GM18909 (cell line): Measurements from ENCODE around the gene CDS1.
"Not testable (repeated sequence)": the region's sequence is repeated elsewhere in the genome, so short reads cannot be mapped to it uniquely, and the experiment has no call there.

ENCODE experiments used
- ATAC-seq: cut with Tn5 transposase; IDR thresholded peaks from one replicate; pipeline ENCODE4 v1.9.1; 2021; ENCODE audit warnings: mild to moderate bottlenecking; ENCODE audit not compliant: unreplicated experiment, poor library complexity

The CDS1 gene

DNA sequence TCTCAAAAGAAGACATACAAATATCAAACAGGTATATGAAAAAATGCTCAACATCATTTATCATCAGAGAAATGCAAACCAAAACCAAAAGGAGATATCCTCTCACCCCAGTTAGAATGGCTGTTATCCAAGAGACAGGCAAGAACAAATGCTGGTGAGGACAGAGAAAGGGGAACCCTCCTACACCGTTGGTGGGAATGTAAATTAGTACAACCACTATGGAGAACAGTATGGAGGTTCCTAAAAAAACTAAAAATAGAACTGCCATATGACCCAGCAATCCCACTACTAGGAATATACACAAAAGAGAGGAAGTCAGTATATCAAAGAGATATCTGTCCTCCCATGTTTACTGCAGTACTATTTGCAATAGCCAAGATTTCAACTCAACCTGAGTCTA, 83.5 kb downstream of the CDS1 start:
- no peak for ATAC-seq

- ATAC-seq: no peak
These were observed 86.3 kb downstream of the CDS1 start for GRCh38 chr4:84669201-84669600.

DNA sequence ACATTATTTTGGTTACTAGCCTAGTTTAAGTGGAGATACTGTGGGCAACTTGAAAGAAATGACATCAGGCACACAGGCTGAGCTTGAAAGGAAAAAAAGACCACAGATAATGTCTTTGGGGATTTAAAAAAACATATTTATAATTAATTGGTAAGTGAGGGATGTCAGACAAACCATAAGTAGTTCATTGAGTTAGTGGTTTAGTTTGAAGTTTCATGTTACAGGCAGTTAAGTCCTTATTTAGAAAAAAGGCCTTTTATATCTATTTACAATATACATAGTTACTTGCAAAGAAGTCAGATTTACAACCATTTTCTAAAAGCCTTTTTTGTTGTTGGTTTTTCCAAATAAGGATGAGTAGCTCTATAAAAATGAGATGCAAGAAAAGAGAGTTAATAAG, 89.2 kb downstream of the CDS1 start:
- ATAC-seq: no peak

GRCh38 chr4:84673475-84674240, 90.7 kb downstream of the CDS1 start:
- no peak for ATAC-seq

DNA sequence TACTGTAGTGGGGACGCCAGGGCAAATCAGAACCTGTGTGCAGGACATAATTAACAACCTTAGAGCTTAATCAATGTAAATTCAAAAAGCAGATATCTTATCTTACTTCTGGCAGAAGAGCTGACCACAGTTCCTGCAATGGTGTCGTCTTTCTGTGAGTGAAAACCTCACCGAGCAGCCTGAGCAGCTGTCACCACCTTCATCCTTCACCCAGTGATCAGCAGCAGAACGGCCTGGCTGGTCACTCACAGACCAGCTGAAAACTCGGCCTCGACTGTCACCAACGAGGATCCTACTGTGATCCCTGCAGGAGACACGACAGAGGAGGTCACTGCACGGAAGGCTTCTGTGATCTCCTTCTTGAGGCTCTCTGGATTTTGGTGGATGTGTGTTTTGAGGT, 94.2 kb downstream of the CDS1 start:
- no peak for ATAC-seq

DNA sequence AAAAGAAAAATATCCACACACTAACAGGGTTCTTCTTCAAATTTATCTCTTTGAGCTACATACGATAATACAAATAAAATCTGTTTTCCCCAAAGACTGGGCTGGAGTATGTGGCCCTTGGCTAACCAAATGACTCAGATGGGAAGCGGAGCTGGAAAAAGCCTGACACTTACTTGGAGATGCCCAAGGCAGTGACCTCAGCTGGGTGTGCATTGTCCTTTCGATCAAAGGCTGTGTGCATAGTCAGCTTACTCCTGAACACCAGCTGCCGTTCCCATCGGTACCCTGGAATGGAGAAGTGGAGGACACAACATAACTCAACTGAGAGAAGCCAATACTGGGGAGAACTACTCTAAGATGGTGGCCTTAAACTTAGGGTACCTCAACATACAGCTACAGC, 95.1 kb downstream of the CDS1 start:
- no peak for ATAC-seq

GRCh38 chr4:84678976-84679744, 96.2 kb downstream of the CDS1 start:
- ATAC-seq: no peak

DNA sequence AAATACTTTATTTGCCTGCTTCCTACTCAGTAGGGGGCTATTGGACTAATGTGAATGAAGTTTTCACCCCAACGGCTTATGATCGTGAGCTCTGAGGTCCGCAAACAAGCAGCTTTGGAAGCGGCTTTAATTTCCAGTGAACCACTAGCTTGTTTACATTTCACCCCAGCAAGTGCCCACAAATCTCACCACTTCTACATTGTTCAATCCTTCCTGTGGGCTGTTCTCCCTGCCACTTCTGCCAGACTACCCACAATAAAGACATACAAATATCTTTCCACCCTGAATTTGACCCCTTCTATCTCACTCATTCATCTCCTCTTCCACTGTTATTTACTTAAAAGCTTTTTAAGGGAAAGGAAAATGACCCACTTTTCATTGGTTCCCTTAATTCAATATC, 98.0 kb downstream of the CDS1 start:
- no peak for ATAC-seq

DNA sequence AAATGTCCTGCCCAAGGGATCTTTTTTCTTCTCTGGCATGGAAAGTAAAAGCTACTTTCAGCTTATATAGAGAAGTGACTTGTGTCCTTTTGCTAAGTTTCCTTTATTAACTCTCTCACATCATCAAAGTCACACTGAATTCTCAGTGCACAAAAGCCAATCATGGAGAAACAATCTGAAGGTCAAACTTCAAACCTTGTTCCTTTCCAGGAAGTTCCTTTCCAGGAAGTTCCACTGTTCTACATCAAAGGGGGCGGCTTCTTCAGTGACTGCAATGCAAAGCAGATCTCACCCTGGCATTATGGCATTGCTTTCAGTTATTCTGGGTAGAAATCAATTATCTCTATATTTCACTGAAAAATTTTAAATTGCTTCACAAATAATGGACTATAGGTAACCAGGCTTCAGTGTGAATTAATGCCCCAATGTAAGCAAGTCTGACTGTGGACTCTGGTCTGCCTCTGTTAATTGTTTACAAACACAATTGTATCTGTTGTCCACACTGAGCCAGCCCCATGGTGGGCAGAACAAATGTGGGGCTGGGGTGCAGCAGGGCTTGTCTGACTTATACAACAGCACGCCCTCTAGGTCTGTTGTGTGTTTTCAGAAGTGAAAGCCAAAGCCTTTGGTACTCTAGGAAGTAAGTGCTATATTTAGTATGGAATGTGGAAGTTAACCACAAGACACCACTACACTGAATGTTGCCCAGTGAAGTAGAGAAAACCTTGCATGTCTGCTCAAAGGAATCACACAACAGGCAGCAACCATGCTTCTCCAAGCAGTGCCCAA, 98.8 kb downstream of the CDS1 start:
- no peak for ATAC-seq

- ATAC-seq: not testable (repeated sequence)
These were observed 99.7 kb downstream of the CDS1 start for GRCh38 chr4:84682661-84683060.

GRCh38 chr4:84683064-84683850, 100.3 kb downstream of the CDS1 start:
- no peak for ATAC-seq

- no peak for ATAC-seq
These were observed 101.4 kb downstream of the CDS1 start for GRCh38 chr4:84684361-84684760.

GRCh38 chr4:84685105-84685504, 102.2 kb downstream of the CDS1 start:
- no peak for ATAC-seq

GRCh38 chr4:84688605-84689004, 105.7 kb downstream of the CDS1 start:
- ATAC-seq: no peak

DNA sequence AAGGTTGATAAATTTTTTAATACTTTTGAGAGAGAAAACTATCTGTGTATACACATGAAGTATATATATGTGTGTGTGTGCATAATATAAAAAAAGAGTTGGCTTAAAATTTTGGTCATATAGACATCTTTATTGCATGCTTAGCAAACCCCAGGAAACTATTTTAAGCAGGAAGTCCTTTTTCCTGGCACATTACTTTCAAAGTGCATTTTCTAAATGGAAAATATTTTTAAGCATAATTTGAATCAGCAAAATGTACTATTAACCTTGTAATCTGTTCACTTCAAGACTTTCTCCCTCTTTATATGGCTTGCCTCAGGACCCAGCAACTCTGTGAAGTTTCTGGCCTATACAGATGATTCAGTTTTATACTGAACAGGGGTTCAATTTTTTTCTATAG, 106.3 kb downstream of the CDS1 start:
- ATAC-seq: no peak

GRCh38 chr4:84690481-84690880, 107.6 kb downstream of the CDS1 start:
- ATAC-seq: no peak

GRCh38 chr4:84691170-84691691, 108.3 kb downstream of the CDS1 start:
- no peak for ATAC-seq

DNA sequence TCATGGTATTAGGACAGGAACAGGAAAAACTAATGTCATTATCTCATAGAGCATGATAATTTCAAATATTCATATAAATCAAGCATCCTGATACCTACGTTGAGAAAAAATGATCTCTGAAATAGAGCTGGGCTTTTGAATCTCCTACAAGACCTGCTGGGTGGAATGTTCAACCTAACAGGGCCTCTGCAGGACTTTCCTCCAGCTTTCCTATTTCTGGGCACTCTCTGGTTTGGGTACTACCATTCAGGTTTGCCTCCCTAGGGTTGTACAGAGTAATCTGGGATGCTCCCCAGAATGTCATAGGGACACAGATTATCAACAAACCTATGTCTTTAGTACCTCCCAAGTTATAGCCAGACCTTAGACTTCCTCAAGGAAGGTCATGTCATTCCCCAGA, 108.9 kb downstream of the CDS1 start:
- no peak for ATAC-seq

DNA sequence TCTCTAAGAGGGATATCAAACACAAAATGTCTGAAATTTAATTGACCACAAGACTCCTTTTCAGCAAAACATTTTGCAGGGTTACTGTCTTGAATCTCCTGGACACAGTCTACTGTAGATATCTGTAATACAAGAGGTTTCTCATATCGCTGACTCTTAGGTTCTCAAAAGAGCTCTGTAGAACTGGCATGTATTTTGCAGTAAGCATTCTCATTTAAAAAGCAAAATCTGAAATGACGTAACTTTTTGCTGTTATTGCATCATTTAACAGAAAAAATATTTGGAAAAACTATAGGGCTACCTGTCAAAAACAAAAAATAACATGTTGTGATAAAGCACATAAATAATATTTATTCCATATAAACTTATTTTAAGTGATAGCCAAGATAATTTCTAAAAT, 114.2 kb downstream of the CDS1 start:
- no peak for ATAC-seq

- no peak for ATAC-seq
These were observed 114.8 kb downstream of the CDS1 start for GRCh38 chr4:84697615-84698201.
